Loucy (cell line): ENCODE results near the gene TDRD9.

Experiments used
- H2AFZ ChIP-seq: fragments of 200-600 bp; sonication (generic); 2 replicates; pipeline ENCODE4 v1.6.0; 2016; ENCODE audit warnings: antibody characterized with exemption, mild to moderate bottlenecking, low read length, moderate library complexity
- H3F3A ChIP-seq: fragments of 200-600 bp; 2 replicates; pipeline ENCODE4 v1.6.0; 2016; ENCODE audit warnings: antibody characterized with exemption, low read depth, mild to moderate bottlenecking
- H3K27me3 ChIP-seq: fragments of 200-600 bp; sonication (generic); 2 replicates; pipeline ENCODE4 v1.6.1; 2014; ENCODE audit warnings: low read length, mild to moderate bottlenecking; ENCODE audit not compliant: insufficient read depth, poor library complexity, severe bottlenecking
- H3K36me3 ChIP-seq: fragments of 200-600 bp; sonication (generic); 2 replicates; pipeline ENCODE4 v1.6.1; 2016; ENCODE audit warnings: low read length; ENCODE audit not compliant: insufficient read depth
- H3K4me1 ChIP-seq: fragments of 200-600 bp; sonication (generic); 2 replicates; pipeline ENCODE4 v1.5.1; 2014; ENCODE audit warnings: low read length, mild to moderate bottlenecking; ENCODE audit not compliant: insufficient read depth, poor library complexity, severe bottlenecking
- H3K4me2 ChIP-seq: fragments of 200-600 bp; sonication (generic); 2 replicates; pipeline ENCODE4 v1.6.0; 2014; ENCODE audit warnings: antibody characterized with exemption, low read length, low read depth, mild to moderate bottlenecking; ENCODE audit not compliant: poor library complexity, severe bottlenecking
- H3K4me3 ChIP-seq: fragments of 200-600 bp; sonication (generic); 2 replicates; pipeline ENCODE4 v1.5.1; 2014; ENCODE audit warnings: low read length, mild to moderate bottlenecking, mixed read lengths; ENCODE audit not compliant: poor library complexity, severe bottlenecking
- H3K79me2 ChIP-seq: fragments of 200-600 bp; sonication (generic); 2 replicates; pipeline ENCODE4 v1.6.1; 2014; ENCODE audit warnings: low read length; ENCODE audit not compliant: insufficient read depth
- H3K9ac ChIP-seq: fragments of 200-600 bp; sonication (generic); 2 replicates; pipeline ENCODE4 v1.6.0; 2014; ENCODE audit warnings: mild to moderate bottlenecking, low read depth, low read length, moderate library complexity; ENCODE audit not compliant: poor library complexity, severe bottlenecking
- H3K9me2 ChIP-seq: fragments of 200-600 bp; sonication (generic); replicated peaks from 2 replicates; pipeline ENCODE4 v1.6.1; 2016; ENCODE audit warnings: low read depth, low read length, mixed read lengths
- H3K9me3 ChIP-seq: fragments of 200-600 bp; sonication (generic); 2 replicates; pipeline ENCODE4 v1.6.1; 2014; ENCODE audit warnings: mild to moderate bottlenecking, antibody characterized with exemption, low read length, low read depth; ENCODE audit not compliant: insufficient read depth
- H4K20me1 ChIP-seq: fragments of 200-600 bp; sonication (generic); 2 replicates; pipeline ENCODE4 v1.6.0; 2014; ENCODE audit warnings: antibody characterized with exemption, low read length, mild to moderate bottlenecking; ENCODE audit not compliant: insufficient read depth, poor library complexity, severe bottlenecking
- EZH2phosphoT487 ChIP-seq: fragments of 200-600 bp; IDR thresholded peaks from 2 replicates; pipeline ENCODE4 v1.6.1; 2018; ENCODE audit warnings: antibody characterized with exemption, mild to moderate bottlenecking, moderate library complexity, borderline replicate concordance
- TF ChIP-seq, protein P1 (sequence below): fragments of 200-600 bp; sonication (generic); conservative IDR thresholded peaks from 2 replicates; pipeline ENCODE4 v1.5.1; 2014; ENCODE audit warnings: mild to moderate bottlenecking, antibody characterized with exemption, low read length

Gene TDRD9

DNA sequence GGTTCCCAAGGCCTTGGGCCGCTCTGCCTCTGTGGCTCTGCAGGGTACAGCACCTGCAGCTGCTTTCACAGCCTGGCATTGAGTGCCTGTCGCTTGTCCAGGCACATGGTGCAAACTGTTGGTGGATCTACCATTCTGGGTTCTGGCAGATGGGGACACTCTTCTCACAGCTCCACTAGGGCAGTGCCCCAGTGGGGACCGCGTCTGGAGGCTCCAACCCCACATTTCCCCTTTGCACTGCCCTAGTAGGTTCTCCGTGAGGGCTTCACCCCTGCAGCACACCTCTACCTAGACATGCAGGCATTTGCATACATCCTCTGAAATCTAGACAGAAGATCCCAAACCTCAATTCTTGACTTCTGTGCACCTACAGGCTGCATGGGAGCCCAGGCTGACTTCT, 138.0 kb downstream of the TDRD9 start:
- H2AFZ ChIP-seq = no peak overlapping the region
- no peak overlapping the region for H3K4me2 ChIP-seq
- H3K27me3 ChIP-seq = no peaks in the 10 kb centered on the region

DNA sequence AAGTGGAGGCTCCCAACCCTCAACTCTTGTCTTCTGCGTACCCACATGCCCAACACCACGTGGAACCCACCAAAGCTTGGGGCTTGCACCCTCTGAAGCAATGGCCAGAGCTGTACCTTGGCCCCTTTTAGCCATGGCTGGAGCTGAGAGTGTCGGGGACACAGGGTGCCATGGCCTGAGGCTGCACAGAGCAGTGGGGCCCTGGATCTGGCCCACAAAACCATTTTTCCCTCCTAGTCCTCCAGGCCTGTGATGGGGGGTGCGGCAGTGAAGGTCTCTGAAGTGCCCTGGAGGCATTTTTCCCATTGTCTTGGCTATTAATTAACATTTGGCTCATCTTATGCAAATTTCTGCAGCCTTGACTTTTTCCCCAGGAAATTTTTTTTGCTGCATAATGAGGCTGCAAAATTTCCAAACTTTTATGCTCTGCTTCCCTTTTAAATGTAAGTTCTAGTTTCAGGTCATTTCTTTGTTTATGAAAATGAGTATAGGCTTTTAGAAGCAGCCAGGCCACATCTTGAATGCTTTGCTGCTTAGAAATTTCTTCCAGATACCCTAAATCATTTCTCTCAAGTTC, 138.6 kb downstream of the TDRD9 start:
- Histone ChIP-seq H3F3A (no peaks in the 10 kb centered on the region), H3K4me3 (no peak overlapping the region), H3K9me3 (peaks cover 6% of the 10 kb centered on the region; the same call in 1 of the 2 replicates), H3K79me2 (no peaks in the 10 kb centered on the region), H3K4me2 (no peak overlapping the region), H3K9ac (no peak overlapping the region), H3K9me2 (no peaks in the 10 kb centered on the region), H3K36me3 (no peaks in the 10 kb centered on the region), H4K20me1 (no peaks in the 10 kb centered on the region), H3K4me1 (no peaks in the 10 kb centered on the region), H2AFZ (no peak overlapping the region), H3K27me3 (no peaks in the 10 kb centered on the region)
- no peak for TF ChIP-seq EZH2phosphoT487

More for the DNA sequence above, 138.0 kb downstream of the TDRD9 start:
- Histone ChIP-seq H3K79me2 (no peaks in the 10 kb centered on the region), H3K9me2 (no peaks in the 10 kb centered on the region), H3K4me1 (no peaks in the 10 kb centered on the region), H3F3A (no peaks in the 10 kb centered on the region), H4K20me1 (no peaks in the 10 kb centered on the region), H3K4me3 (no peak overlapping the region), H3K36me3 (no peaks in the 10 kb centered on the region), H3K9me3 (peaks cover 6% of the 10 kb centered on the region; the same call in 1 of the 2 replicates), H3K9ac (no peak overlapping the region)
- TF ChIP-seq, protein P1, sequence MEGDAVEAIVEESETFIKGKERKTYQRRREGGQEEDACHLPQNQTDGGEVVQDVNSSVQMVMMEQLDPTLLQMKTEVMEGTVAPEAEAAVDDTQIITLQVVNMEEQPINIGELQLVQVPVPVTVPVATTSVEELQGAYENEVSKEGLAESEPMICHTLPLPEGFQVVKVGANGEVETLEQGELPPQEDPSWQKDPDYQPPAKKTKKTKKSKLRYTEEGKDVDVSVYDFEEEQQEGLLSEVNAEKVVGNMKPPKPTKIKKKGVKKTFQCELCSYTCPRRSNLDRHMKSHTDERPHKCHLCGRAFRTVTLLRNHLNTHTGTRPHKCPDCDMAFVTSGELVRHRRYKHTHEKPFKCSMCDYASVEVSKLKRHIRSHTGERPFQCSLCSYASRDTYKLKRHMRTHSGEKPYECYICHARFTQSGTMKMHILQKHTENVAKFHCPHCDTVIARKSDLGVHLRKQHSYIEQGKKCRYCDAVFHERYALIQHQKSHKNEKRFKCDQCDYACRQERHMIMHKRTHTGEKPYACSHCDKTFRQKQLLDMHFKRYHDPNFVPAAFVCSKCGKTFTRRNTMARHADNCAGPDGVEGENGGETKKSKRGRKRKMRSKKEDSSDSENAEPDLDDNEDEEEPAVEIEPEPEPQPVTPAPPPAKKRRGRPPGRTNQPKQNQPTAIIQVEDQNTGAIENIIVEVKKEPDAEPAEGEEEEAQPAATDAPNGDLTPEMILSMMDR = no peak
- no peak for TF ChIP-seq EZH2phosphoT487

DNA sequence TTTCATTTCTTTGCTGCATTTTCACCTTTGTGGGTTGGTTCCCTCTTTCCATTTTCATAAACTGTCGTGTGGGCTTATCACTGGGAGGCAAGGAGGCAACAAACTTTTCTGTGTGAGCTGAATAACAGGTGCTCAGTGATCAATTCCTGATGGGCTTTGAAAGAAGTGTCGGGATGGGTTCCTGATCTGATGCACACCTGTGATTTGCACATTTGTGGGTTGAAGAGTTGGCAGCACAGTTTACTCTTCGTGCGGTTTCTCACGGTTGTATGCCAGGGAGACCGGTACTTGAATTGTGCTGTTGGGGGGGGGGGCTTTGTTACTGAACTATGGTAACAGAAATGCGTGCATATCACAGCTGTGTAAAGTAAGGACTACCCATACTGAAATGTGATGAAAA, 141.3 kb downstream of the TDRD9 start:
- Histone ChIP-seq H3K4me2 (no peak overlapping the region), H3K9me2 (no peaks in the 10 kb centered on the region), H3K27me3 (no peaks in the 10 kb centered on the region), H3K4me3 (no peak overlapping the region), H4K20me1 (no peaks in the 10 kb centered on the region), H3K9ac (no peak overlapping the region), H3K4me1 (no peaks in the 10 kb centered on the region), H2AFZ (no peak overlapping the region), H3F3A (no peaks in the 10 kb centered on the region), H3K36me3 (no peaks in the 10 kb centered on the region), H3K9me3 (peaks cover 11% of the 10 kb centered on the region; the same call in 1 of the 2 replicates), H3K79me2 (no peaks in the 10 kb centered on the region)
- TF ChIP-seq, protein P1 = no peak
- TF ChIP-seq EZH2phosphoT487 = no peak

DNA sequence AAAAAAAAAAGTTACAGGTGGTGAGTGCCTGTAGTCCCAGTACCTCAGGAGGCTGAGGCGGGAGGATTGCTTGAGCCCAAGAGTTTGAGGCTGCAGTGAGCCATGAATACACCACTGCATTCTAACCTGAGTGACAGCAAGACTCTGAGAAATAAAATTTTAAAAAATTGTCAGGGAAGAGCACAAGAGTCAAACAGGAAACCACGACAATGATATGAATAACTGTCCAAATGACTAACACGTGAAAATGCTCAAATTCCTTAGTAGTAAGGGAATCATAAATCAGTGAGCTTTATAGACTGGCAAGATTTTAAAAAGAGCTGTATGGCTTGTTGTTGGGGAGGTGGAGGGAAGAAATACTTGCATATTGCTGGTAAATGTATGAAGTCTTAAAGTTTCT, 144.3 kb downstream of the TDRD9 start:
- Histone ChIP-seq H3K27me3 (no peaks in the 10 kb centered on the region), H3K4me2 (no peak overlapping the region), H3K9me3 (peaks cover 11% of the 10 kb centered on the region; the same call in 1 of the 2 replicates), H3F3A (no peaks in the 10 kb centered on the region), H3K9me2 (no peaks in the 10 kb centered on the region), H4K20me1 (no peaks in the 10 kb centered on the region), H3K36me3 (no peaks in the 10 kb centered on the region), H3K9ac (no peak overlapping the region), H3K4me1 (no peaks in the 10 kb centered on the region), H2AFZ (no peak overlapping the region), H3K79me2 (no peaks in the 10 kb centered on the region), H3K4me3 (no peak overlapping the region)
- TF ChIP-seq EZH2phosphoT487 = no peak
- TF ChIP-seq, protein P1 = no peak
